Testis (tissue), 3 donors: ENCODE results near the gene SDK1. TPM values are rescaled to one million over a fixed set of nuclear protein-coding genes. Genes with fewer than 3 reads are reported as not detected.
"Not testable (repeated sequence)": the region's sequence is repeated elsewhere in the genome, so short reads cannot be mapped to it uniquely, and the experiment has no call there.

ENCODE experiments used
- DNase-seq: peaks from one replicate; pipeline ENCODE4 v3.0.0-alpha.2; 2019
- H3K27ac ChIP-seq, 2 donors: fragments of 200-600 bp; sonication (generic); one replicate each; pipeline ENCODE4 v1.5.1; 2019
- H3K27me3 ChIP-seq: fragments of 200-600 bp; sonication (generic); one replicate; pipeline ENCODE4 v1.5.1; 2019
- H3K36me3 ChIP-seq: fragments of 200-600 bp; sonication (generic); one replicate; pipeline ENCODE4 v1.5.1; 2017; ENCODE audit warnings: low read depth; ENCODE audit errors: missing control alignments
- H3K4me1 ChIP-seq: fragments of 200-600 bp; sonication (generic); one replicate; pipeline ENCODE4 v1.5.1; 2019
- H3K4me3 ChIP-seq, 2 donors: fragments of 200-600 bp; sonication (generic); one replicate each; pipeline ENCODE4 v1.5.1; 2017 to 2019
- H3K9me3 ChIP-seq: fragments of 200-600 bp; sonication (generic); one replicate; pipeline ENCODE4 v1.5.1; 2017
- POLR2A ChIP-seq: fragments of 450-650 bp; IDR thresholded peaks from one replicate; pipeline ENCODE4 v1.6.1; 2017; ENCODE audit warnings: antibody characterized with exemption, mild to moderate bottlenecking, moderate library complexity
- WGBS, 2 donors: methylation state at CpG; one replicate each; pipeline ENCODE4 v1.1.5; 2018; 5-methylcytosine and 5-hydroxymethylcytosine counted together
- intact Hi-C: fragments of 100-400 bp; cut with DNase I; formaldehyde crosslinking; loops from one replicate; pipeline ENCODE4 v1.15.1; 2023; ENCODE audit warnings: low total_unique reads
- polyA plus RNA-seq: library from polyadenylated mRNA; stranded (reverse); fragments of 350-450 nt; fragmentation: Illumina TruSeq; extraction: RNeasy Lipid Tissue Mini Kit (QIAGEN cat#74804); gene quantifications from one replicate; pipeline ENCODE4 v1.2.3, GENCODE V29; 2014; ENCODE audit warnings: low read depth, low replicate concordance; ENCODE audit not compliant: insufficient read depth
- total RNA-seq, 2 donors: library from RNA; depleted of rRNA; stranded (reverse); fragments of >200 nt; gene quantifications; one replicate each; pipeline ENCODE4 v1.2.3, GENCODE V29; 2016
- TF ChIP-seq, protein P1 (sequence below), 3 experiments: fragments of 450-650 bp in 2 of 3; fragments of 200-600 bp in 1 of 3; sonication (generic) in 1 of 3; IDR thresholded peaks; one replicate each; pipeline ENCODE4 v1.5.1; 2016 to 2019; ENCODE audit warnings: antibody characterized with exemption in 3 of 3, mild to moderate bottlenecking in 2 of 3, moderate library complexity in 1 of 3

SDK1 gene
- total and polyA plus RNA-seq, 3 donors from 2014 or later, result 20.0 to 36.2 (median 24.9) TPM

DNA sequence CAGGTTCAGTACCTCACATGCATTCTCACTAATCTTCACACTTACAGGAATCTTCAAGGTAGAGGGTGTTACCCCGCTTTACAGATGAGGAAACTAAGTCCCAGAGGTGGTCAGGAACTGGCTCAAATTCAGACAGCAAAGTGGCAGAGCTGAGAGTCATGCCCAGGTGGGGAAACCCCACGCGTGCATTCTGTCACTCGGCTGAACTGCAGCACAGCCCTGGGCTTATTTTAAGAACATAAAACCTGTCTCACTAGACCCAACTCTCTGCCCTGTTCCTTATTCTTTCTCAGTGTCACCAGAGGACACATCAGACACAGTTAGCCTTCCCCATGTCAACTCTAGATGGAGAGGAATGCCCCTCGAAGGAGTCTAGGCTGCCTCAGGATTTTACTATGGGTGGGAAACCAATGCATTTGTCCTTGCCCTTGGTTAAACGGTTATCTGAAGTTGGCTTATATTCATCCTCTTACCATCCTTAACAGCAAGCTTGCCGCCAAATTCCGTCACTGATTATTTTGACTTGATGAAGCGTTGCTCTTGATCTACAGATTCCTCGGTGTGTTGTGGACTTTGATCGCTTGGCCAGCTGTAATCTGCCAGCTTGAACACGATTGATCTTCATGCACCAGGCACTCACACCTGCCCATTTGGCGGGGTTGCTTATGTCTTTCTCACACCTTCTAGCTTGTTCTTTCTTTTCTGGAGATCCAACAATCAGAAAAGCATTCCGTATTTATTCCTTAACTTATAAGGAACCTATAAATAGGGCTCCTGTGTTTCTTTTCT, 627.9 kb downstream of the SDK1 start:
- TF ChIP-seq POLR2A, result no peak
- TF ChIP-seq, protein P1, sequence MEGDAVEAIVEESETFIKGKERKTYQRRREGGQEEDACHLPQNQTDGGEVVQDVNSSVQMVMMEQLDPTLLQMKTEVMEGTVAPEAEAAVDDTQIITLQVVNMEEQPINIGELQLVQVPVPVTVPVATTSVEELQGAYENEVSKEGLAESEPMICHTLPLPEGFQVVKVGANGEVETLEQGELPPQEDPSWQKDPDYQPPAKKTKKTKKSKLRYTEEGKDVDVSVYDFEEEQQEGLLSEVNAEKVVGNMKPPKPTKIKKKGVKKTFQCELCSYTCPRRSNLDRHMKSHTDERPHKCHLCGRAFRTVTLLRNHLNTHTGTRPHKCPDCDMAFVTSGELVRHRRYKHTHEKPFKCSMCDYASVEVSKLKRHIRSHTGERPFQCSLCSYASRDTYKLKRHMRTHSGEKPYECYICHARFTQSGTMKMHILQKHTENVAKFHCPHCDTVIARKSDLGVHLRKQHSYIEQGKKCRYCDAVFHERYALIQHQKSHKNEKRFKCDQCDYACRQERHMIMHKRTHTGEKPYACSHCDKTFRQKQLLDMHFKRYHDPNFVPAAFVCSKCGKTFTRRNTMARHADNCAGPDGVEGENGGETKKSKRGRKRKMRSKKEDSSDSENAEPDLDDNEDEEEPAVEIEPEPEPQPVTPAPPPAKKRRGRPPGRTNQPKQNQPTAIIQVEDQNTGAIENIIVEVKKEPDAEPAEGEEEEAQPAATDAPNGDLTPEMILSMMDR (IDR thresholded peaks at IDR 0.05), result no peak
- Histone ChIP-seq H3K4me3 (no peak overlapping the region), H3K27ac (no peak overlapping the region), H3K4me1 (peaks cover 2% of the 10 kb centered on the region), H3K36me3 (no peaks in the 10 kb centered on the region), H3K27me3 (no peaks in the 10 kb centered on the region), H3K9me3 (no peaks in the 10 kb centered on the region)
- WGBS, 2 donors, result 93 to 94% methylated on average over 14 of the region's 14 CpGs
- no peak for DNase-seq
- intact Hi-C loops, result no loop called here

DNA sequence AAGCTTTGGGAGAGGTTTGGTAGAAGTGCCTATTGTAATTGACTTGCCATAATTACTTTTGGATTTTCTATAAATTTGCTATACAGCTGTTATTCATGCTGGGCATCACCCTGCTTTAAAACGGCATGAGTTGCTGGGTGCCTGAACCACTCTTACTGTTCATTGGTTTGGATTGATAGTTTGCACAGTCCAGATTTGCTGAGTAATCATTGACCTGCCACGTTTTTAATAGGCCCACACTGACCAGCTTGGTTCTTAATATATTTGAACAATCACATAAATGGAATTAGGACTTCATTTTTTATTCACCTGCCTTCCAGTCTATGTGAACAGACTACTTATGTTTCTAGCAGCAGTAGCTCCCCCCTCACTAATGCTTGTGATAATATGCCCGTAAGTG, 630.8 kb downstream of the SDK1 start:
- no peak for TF ChIP-seq POLR2A
- TF ChIP-seq, protein P1 (IDR thresholded peaks at IDR 0.05), result no peak
- no peak for DNase-seq
- 64 to 67% methylated on average over 3 of the region's 3 CpGs for WGBS, 2 donors

DNA sequence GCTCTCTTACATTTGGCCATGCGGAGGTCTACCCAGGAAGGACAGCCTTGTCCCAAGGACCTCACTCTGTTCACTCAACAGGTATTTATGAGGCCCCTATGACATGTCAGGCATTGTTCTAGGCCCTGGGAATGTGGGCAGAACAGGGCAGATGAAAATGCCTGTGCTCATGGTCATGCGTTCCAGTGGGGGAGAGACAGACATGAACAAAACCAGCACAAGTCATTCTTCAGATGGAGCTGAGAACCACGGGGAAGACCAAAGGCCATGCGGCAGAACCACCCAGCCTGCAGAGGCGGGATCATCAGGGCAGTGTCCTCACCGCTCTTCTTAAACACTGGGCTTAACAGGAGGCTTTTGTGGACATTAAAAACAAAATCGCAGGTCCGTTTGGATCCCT, 636.1 kb downstream of the SDK1 start:
- Histone ChIP-seq H3K4me3 (no peak overlapping the region), H3K27ac (no peak overlapping the region), H3K4me1 (no peaks in the 10 kb centered on the region), H3K9me3 (no peaks in the 10 kb centered on the region), H3K27me3 (no peaks in the 10 kb centered on the region), H3K36me3 (no peaks in the 10 kb centered on the region)
- TF ChIP-seq, protein P1 (IDR thresholded peaks at IDR 0.05), result no peak
- no peak for TF ChIP-seq POLR2A
- no peak for DNase-seq
- WGBS, 2 donors, result 94 to 95% methylated on average over 8 of the region's 8 CpGs
- intact Hi-C loops, result no loop called here

More for the DNA sequence above, 630.8 kb downstream of the SDK1 start:
- no peaks in the 10 kb centered on the region for H3K27me3 ChIP-seq
- H3K36me3 ChIP-seq, result no peaks in the 10 kb centered on the region
- no peaks in the 10 kb centered on the region for H3K4me1 ChIP-seq
- H3K4me3 ChIP-seq, result no peak overlapping the region
- H3K27ac ChIP-seq, result no peak overlapping the region
- intact Hi-C loops, result no loop called here
- H3K9me3 ChIP-seq, result no peaks in the 10 kb centered on the region

DNA sequence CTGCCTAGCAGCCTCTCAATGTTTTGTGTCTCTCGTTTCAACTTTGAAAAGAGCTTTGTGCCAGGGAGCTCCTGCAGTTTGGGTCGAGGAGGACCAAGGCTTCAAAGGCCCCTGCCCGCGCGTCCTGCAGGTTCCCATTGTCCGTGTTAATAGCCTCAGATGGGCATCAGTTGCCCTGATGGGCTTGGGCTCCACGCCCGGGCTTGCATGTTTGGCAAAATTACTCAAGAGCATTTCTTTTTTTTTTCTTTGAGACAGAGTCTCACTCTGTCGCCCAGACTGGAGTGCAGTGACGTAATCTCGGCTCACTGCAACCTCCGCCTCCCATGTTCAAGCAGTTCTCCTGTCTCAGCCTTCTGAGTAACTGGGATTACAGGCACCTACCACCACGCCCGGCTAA, 636.6 kb downstream of the SDK1 start:
- DNase-seq, result no peak
- Histone ChIP-seq H3K4me1 (no peaks in the 10 kb centered on the region), H3K36me3 (no peaks in the 10 kb centered on the region), H3K27me3 (no peaks in the 10 kb centered on the region), H3K4me3 (no peak overlapping the region), H3K27ac (no peak overlapping the region), H3K9me3 (no peaks in the 10 kb centered on the region)
- no peak for TF ChIP-seq POLR2A
- TF ChIP-seq, protein P1 (IDR thresholded peaks at IDR 0.05), result no peak
- 95 to 96% methylated on average over 14 of the region's 14 CpGs for WGBS, 2 donors
- intact Hi-C loops, result no loop called here

DNA sequence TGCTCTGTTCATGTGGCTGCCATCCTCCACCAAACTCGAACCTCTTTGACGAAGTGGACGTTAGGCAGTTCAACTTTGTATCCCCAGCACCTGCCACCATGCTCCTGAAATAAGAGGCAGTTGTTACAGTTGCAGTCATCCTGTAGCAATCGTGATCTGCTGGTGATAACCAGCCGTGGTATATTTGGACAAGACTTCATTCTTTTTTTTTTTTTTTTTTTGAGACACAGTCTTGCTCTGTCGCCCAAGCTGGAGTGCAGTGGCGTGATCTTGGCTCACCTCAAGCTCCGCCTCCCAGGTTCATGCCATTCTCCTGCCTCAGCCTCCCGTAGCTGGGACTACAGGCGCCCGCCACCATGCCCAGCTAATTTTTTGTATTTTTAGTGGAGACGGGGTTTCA, 640.7 kb downstream of the SDK1 start:
- WGBS, 2 donors, result 86 to 87% methylated on average over 12 of the region's 12 CpGs

More for the DNA sequence above, 640.7 kb downstream of the SDK1 start:
- H3K27ac ChIP-seq, intact Hi-C loops, H3K4me1 ChIP-seq, DNase-seq, H3K27me3 ChIP-seq, H3K4me3 ChIP-seq, H3K9me3 ChIP-seq, H3K36me3 ChIP-seq: not testable (repeated sequence)
